GM18498 (cell line): ENCODE data around the gene CPAMD8.
"Not testable (repeated sequence)": the region's sequence is repeated elsewhere in the genome, so short reads cannot be mapped to it uniquely, and the experiment has no call there.

Source experiments
- ATAC-seq: cut with Tn5 transposase; IDR thresholded peaks from one replicate; pipeline ENCODE4 v1.9.1; 2021; ENCODE audit warnings: mild to moderate bottlenecking, moderate library complexity; ENCODE audit not compliant: unreplicated experiment

The CPAMD8 gene

GRCh38 chr19:17004386-17004785, 22.2 kb downstream of the CPAMD8 start:
- no peak for ATAC-seq

GRCh38 chr19:17002455-17002854, 24.2 kb downstream of the CPAMD8 start:
- ATAC-seq: no peak

- no peak for ATAC-seq
Measured at GRCh38 chr19:17001603-17002183, 24.9 kb downstream of the CPAMD8 start.

GRCh38 chr19:16998635-16999194, 27.9 kb downstream of the CPAMD8 start:
- ATAC-seq: no peak

GRCh38 chr19:16996838-16997490, 29.6 kb downstream of the CPAMD8 start:
- ATAC-seq: not testable (repeated sequence)

- no peak for ATAC-seq
Measured at GRCh38 chr19:16988661-16989060, 37.9 kb downstream of the CPAMD8 start.

GRCh38 chr19:16985403-16985802, 41.2 kb downstream of the CPAMD8 start:
- no peak for ATAC-seq

- not testable (repeated sequence) for ATAC-seq
Measured at GRCh38 chr19:16982586-16982985, 44.0 kb downstream of the CPAMD8 start.

- ATAC-seq: no peak
Measured at GRCh38 chr19:16978839-16979802, 47.5 kb downstream of the CPAMD8 start.

- no peak for ATAC-seq
Measured at GRCh38 chr19:16978156-16978555, 48.5 kb downstream of the CPAMD8 start.

- no peak for ATAC-seq
Measured at GRCh38 chr19:16977306-16977705, 49.3 kb downstream of the CPAMD8 start.

GRCh38 chr19:16976446-16976845, 50.2 kb downstream of the CPAMD8 start:
- ATAC-seq: no peak

GRCh38 chr19:16970821-16971220, 55.8 kb downstream of the CPAMD8 start:
- no peak for ATAC-seq

- ATAC-seq: no peak
Measured at GRCh38 chr19:16969135-16969534, 57.5 kb downstream of the CPAMD8 start.

- not testable (repeated sequence) for ATAC-seq
Measured at GRCh38 chr19:16960996-16961822, 65.4 kb downstream of the CPAMD8 start.

GRCh38 chr19:16958277-16958676, 68.3 kb downstream of the CPAMD8 start:
- ATAC-seq: not testable (repeated sequence)

- ATAC-seq: no peak
Measured at GRCh38 chr19:16957855-16958254, 68.8 kb downstream of the CPAMD8 start.

- ATAC-seq: no peak
Measured at GRCh38 chr19:16957151-16957701, 69.4 kb downstream of the CPAMD8 start.

- no peak for ATAC-seq
Measured at GRCh38 chr19:16955161-16955560, 71.4 kb downstream of the CPAMD8 start.

GRCh38 chr19:16952046-16952445, 74.6 kb downstream of the CPAMD8 start:
- ATAC-seq: no peak
